GM03348 (cell line): Measurements from ENCODE around the gene DOCK1.

Experiments
- DNase-seq: peaks from one replicate; pipeline ENCODE4 v3.0.0; 2012; ENCODE audit warnings: low spot score

DOCK1 gene

DNA sequence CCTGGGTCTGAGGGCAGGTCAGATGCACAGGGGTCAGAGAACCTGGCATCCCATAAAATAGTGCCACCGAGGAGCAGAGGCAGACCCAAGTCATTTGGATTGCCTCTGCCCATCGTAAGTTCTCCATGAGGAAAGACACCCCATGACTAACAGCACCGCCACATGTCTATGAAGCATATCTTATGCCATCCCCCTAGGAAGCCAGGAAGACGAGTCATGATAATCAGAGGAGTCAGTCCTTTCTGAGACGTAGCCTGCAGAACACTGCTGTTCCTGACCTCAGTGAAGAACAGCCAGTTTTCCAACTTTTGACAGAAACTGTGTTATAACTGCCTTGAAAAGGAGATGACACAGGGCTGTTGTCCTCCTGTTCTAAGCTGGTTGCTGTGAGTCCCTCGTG is 239.9 kb downstream of the DOCK1 start:
- DNase-seq: peak; percentile 69

DNA sequence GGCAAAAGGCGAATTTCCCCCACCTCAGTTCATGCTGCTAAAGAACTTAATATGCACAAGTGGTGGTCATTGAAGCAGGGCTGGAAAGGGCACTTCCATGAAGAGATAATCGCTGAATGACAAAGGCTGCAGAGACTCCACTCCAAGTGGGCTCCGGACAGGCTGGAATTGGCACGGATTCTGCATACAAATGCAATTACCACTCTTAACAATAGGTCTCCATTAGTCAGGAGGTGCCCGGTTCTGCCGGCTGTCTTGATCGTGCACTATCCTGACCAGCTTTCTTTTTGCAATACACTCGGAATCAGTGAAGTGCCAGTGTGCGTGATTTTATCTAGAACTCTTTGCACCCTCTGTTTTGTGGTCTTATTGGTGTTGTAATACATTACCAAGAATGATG is 241.4 kb downstream of the DOCK1 start:
- DNase-seq: no peak

DNA sequence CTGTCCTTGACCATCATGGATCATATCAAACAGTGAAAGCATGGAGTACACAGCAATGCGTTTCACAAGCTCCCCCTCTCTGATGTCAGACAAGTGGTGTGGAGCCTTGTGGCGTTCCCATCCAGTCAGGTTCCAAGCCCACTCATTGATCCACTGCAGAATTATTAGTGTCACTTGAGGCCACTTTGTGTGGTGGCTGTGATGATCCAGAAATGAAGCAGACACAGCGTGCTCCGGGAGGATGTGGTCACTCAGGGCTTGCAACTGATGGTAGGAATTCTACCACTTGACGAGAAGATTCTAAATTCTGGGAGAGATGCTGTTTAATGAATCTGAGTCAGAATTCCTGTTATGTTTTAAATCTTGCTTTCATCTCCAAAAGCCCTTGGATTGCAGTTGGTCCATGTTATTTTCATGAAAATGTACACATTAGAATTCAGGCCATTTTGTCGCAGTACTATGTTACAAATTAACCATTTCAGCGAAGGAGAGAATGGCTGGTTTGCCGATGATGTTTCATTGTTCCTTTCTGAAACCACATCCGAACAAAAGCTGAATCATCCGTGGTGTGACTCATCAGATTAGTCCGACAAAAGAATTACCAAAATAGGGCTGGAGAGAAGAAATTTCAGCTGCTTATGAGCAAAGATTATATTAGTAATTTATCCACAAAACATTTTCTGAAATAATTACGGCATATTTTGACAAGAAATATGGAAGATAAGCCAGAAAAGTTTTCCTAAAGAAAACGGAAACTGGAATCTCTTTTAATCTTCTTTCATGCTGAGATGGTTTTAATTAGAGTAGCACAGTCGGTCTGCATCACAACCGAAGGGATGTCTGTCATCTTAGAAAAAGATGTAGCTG is 243.1 kb downstream of the DOCK1 start:
- DNase-seq: peak; percentile 76

DNA sequence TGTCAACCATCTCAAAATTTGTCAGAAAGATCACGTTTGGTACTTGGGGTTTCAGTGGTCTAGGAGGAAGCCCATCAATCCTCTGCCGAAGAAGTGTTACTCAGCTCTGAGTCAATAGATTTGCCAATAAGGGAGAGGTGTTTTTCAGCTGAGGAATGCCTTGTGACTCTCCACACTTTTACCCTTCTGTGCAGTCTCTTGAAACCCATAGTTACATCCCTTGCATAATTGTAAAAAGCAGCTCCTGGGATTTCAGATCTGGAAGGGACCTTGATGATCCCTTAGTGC is 243.6 kb downstream of the DOCK1 start:
- DNase-seq: peak; percentile 83

DNA sequence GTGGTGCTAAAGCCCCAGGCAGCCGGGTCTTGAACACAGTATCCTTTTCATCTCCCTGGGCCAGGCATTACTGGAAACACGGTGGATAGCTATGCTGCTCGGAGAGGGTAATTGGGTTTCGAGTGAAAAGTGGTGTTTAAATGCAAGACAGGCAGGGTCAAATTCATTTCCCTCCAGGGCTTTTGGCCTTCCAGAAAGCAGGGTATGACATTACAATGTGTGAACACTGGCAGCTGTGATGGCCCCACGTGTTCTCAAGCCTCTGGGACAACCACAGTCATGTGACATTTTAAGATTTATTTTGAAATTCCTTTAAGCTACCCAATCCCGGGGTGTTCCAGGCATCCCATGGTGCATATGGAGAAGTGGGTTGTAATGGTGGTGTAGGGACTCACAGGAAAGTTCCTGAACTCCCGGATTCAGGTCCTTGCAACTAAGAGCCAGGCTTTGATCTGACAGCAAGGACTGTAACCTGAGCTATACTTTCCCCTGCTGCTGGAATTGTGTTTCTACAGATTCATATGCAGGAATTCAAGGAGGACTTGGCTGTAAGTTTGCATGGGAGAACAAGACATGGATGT is 244.4 kb downstream of the DOCK1 start:
- peak; percentile 11 for DNase-seq

DNA sequence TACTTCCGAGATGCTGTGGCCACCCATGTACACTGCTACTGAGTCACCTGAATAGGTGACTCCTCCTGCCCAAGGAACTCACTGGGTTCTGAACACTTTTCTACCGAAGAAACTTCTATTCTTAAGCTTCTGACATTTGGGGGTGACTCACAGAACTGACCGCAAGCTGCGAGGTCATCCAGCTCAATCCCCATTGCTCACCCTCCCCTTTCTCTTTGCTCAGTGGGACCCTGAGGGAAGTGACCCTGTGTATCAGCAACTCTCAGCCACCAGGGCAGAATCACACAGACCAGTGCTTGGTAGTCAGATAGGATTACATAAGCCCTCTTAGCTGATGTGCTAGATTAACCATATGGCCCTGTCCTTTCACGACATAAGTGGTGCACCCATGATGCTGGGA is 244.9 kb downstream of the DOCK1 start:
- DNase-seq: peak; percentile 43

DNA sequence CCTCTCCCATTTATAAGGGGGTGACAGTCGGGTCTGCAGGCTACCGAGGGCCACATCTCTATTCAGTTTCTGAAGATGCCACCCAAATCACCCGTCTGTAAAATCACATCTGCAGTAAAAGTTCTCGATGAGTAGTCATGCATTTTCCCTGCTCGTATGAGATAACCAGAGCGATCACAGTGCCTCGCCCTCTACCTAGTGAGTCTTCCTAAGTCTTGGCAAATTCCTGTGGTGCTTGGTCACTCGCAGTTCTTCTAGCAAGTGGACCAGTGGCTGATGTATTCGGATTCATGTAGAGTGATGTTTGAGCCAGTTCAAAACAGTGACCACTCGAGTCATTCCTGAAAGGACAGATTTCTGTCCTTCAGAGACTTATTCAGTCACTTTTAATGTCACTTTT is 246.3 kb downstream of the DOCK1 start:
- no peak for DNase-seq

DNA sequence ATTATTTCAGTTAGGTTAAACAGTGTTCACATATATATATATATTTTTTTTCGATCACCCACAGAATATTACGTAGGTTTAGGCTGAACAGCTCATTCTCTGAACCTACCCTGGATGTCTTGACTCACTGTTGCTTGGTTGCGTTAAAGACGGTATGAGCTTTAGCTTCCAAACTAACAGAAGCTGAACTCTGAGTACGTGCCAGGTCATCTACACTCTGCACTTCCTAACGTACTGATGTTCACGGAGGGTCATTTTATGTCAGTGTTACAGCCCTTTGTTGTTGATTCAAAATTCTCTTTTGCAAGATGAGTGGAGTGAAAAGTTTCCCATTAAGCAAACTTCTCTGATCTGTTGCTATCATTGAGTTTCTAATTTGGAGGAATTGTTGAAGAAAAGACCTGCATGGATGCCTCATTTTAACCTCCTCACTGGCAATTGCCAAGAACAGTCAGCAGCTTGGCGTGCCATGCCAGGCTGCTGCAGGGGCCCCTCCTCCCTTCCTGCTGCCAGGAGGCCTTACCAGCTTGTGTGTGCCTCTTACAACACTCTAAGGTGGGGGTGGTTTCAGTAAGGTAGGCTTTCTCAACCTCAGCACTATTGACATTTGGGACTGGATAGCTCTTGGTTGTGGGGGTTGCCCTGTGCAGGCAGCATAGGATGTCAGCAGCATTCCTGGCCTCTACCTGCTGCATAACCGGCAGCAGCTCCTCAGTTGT is 246.9 kb downstream of the DOCK1 start:
- no peak for DNase-seq

DNA sequence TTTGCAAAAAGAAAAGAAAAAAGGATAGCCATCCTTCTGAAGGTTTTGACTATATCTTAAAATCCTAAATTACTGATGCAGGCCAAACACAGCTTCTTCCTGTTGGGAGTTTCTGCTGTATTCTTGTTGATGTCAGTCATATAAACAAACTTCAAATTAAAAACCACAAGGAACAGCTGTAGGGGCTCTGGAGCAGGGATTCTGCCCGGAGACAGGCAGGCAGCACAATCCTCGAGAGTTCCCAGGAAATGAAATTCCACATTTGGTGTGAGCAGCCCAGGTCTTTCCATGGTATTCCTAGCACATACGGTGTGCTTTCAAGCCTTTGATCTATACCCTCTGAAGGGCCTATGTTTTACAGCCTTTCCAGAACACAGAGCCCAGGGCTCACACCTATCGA is 248.0 kb downstream of the DOCK1 start:
- no peak for DNase-seq

DNA sequence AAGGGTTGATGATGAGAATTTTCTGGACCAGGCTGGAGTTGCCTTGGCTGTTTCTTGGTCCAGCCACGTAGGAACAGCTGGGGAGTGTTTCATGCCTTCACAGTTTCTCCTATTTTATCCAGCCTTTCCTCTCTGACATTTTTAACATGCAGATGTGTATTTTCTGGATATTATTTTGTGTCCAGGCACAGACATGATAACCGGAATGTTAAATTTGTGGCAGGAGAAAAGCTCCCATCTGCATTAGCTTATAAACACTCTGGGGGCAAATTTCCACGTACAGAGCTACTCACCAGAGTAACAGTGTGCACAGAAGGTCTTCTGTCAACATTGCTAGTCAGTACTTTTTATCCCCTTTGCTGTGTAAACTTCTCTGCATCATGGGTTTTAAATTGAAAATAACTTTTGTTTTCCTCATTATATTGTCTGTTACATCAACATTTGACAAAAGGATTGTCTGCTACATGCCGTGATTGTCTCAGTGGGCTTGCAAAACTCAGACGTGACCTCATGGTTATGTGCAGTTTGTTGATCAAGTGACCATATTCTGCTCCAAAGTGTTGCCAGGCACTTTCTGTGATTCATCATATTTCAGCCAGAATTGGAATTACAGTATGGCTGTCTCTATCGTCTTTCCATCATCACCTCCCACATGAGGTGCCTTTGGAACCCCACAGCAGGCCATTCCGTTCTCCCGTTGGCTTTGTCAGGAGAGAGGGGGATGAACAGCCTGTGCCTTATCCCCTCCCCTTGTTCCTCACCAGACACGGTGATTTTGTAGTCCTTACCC is 249.8 kb downstream of the DOCK1 start:
- DNase-seq: peak; percentile 65

DNA sequence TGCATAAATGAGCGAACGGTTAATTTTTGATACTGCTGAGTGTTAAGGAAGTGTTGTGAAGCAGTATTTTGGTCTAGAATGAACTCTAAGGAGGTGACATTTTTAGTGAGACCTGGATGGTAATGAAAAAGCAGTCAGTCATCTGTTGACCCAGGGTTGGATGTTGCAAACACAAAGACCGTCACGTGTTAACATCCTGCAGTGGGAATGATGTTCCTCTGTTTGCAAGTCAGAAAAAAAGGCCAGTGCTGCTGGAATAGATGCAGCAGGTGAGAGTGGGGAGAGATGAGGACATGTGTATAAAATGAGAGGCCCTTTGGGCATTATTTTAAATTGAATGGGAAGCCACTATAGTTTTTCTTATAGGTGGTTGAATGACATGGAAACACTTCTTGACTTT is 251.9 kb downstream of the DOCK1 start:
- no peak for DNase-seq

DNA sequence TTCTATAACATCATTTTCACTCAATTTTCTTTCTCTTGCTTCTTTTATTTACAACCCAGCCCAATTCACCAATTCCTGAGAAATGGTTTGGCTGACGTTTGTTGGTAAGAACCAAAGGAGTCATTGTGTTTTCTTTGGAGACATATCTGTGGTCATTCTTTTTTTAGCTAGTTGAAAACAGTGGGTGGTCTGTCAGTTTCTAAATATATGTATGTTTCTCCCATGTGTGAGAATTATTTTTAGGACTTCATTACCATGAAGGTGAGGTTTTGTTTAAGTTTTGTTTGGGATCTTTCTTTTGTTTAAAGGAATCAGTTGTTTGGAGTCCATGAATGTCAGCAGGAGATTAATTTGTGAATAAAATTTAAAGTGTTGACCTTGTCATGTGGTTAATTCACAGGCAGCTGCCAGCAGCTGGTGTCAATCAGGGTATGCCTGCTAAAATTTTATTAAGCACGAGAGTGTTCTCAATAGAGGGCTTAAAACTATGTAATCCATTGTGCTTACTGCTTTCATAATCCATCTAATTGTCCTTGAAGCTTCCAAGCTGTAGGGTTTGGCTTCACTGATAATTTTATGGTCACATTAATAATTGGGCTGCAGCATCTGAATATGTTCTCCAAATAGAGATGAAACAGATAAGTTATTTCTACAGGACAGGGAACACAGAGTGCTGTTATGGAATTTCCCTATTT is 252.4 kb downstream of the DOCK1 start:
- DNase-seq: peak; percentile 30

DNA sequence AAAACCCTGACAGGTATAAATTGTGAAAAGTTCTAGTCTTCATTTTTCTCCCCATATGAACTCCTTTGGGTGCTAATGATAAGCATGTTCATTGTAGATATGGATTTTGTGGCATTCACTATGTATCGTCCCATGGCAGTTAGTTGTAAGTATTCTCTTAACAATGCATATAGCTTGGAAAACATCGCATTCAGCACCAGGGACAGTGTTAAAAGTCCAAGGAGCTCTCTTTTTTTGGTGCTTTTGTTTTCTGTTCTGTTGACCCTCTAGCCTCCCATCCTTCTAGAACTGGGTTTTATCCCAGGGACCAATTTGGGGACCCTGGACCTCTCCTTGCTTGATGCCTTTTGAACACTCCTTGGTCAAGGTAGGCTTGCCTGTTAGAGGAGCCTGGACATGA is 253.4 kb downstream of the DOCK1 start:
- DNase-seq: no peak

DNA sequence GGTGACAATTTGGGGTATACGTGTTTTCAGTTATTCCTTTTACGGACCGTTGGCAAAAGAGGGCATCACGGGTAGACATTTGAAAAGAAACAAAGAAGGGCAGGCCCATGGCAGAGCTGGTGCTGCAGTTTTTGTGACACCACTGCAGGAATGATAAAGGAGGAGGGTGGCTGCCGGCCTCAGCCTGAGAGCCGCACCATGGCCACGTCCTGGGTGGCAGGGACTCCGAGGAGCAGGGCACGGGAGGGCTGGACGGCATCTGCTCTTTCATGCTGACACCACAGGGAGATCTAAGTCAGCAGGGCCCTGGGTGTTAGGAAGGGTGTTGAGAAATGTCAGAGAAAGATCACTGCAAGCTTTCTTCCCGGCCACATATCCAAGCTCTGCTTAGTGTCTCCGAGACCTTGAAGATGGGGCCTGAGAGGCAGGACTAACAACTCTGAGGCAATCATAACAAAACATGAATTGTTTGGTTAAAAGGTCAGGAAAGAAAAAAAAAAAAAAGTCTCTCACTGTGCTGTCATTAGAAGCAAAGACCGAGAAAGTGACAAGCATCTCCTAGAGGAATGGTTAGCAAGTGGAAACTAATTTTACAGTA is 254.5 kb downstream of the DOCK1 start:
- DNase-seq: no peak

DNA sequence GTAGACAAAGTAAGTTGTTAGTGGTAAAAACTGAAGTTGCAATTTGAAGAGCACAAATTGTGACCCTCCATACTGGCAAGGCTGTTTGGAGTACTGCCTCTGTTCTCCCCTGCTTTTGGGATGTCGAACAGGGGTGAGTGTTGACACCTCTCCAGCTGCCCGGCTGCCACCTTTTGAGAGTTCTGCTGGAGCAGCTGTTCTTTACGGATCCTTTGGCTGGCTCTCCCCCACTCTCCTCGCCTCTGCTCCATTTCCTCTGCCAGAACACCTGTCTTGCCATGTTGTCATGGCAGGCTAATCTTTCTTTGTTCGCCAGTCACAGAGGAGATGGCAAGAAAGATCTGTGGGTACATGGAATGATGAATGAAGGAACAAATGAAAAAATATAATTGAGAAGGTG is 256.3 kb downstream of the DOCK1 start:
- no peak for DNase-seq

DNA sequence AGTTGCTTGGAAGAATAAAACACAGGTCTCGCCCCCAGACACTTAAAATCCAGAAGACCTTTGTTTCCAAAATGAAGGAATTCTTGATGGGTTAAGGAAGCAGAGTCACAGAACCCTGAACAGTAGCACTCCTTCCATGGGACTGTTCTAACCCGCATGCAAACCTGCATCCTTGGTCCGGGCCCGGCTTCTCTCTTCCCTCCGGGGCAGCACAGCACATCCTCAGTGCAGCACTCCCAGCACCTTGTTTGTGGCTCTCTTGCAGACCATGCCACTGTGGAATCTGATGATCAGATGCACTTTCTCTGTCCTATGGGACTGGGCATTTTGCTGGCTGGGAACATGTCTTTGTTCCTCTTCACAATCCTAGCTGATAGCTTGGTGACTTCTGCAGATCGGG is 257.6 kb downstream of the DOCK1 start:
- DNase-seq: no peak

DNA sequence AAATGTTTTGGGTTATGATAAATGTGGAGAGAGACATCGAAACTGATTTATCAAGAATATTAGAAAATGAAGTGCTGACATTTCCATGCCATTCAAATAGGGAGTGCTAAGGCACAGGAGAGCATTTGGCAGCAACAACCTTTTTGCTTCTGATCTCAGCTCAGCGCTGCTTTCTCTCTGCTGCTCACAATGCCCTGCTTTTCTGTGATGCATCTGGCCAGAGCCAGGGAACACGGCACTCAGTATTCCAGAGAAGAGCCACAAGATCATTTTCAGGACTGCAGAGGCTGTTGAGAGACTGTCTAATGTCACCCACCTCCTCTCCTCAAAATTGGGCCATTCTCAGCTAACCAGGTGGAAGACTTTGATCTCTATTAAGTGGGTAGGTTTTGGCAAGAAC is 263.0 kb downstream of the DOCK1 start:
- DNase-seq: no peak

DNA sequence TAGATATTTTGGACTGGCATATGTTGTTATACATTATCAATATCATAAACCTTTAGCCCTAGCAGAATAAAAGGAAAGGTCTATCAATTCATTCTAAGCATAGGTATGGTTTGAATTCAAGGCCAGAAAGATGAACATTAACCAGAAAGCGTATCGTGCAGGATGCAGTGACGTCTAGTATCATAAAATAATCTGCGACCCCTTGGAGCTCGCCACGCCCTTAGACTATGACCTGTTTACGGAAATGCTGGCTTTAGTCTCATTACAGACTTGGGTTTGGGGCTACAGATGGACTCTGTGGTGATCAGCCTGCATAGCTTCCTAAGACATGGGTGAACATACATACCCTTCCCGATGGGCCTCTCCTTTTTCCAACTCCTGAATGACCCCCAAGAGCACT is 269.6 kb downstream of the DOCK1 start:
- no peak for DNase-seq

DNA sequence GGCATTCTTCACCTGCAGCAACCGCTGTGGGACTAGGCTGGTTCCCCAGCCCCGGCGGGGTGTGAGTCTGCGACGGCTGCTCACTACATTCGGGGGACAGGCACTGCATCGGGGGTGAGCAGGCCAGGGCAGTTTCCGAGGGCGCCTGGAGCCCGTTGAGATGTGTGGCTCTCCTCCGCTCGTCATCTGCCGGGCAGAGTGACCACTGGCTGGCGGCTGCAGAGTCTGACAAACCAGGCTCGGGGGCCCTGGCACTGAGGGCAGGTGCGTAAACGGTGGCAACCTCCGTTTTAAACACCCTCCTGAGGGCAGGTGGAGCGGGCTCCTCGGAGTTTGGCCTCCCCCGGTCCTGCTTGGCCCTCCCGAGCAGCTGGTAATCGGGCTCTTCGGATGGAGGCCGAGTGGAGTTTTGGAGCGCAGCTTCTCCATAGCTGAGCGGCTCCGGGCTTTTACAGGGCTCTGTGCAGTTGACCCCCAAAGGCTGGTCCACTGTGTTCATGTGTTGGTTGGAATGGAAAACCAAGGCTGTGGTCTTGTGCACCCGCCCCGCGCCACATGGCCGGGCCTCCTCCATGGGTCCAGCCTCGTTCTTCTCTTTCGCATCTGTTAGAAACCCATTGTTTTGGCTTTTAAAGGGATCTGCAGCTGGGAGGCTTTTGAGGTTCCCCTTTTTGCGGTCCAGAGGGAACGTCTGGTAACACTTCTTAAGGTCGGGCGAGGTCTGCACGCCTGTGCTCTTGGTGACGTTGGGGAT is 270.3 kb downstream of the DOCK1 start:
- no peak for DNase-seq

DNA sequence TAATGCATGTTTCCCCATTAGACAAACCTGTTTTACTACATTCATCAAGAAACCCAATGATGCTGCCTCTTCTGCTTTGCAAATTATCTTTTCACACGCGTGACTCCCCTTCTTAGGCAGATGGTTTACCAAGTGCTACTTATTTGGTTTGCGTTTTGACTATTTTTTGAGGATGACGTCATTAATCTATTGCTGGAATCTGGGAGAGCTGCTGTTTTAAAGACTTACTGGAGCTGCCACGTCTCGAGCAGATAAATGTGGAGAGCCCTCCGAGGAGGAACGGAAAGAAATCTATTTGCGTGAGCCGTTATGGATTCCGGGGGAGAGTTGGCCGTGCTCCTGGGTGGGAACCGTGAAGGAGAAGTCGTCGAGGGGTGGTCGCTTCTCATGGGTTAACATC is 271.4 kb downstream of the DOCK1 start:
- no peak for DNase-seq
